K562 (cell line): ENCODE measurements around the gene ZNF629. TPM values are rescaled to one million over a fixed set of nuclear protein-coding genes. Genes with fewer than 3 reads are reported as not detected.

ENCODE experiments used
- ATAC-seq: fragments of 200-7000 bp; cut with Tn5 transposase; 3 replicates; pipeline ENCODE4 v1.9.1; 2020; ENCODE audit warnings: moderate library complexity
- BruUV-seq: library from RNA; stranded (reverse); fragments of 400-500 nt; replicated peaks from 2 replicates; lab custom pipeline; 2021; lab: Mats Ljungman, UMichigan
- CTCF ChIA-PET: fragments of 300-600 bp; formaldehyde crosslinking; extraction: SDS; loops from one replicate; lab custom pipeline; 2021; ENCODE audit warnings: low intra/inter-chr PET ratio; lab: Yijun Ruan, JAX
- POLR2A ChIA-PET: fragments of 300-600, 350-650 bp; sonication (Branson Sonifier 250); formaldehyde crosslinking; extraction: SDS; loops from one replicate; lab custom pipeline; 2021; ENCODE audit warnings: antibody characterized with exemption, inconsistent platforms; lab: Yijun Ruan, JAX
- DNase-seq, 4 experiments: peaks; one replicate each; pipeline versions ENCODE4 v3.0.0 to v3.0.0-alpha.2; 2011 to 2018; ENCODE audit warnings: low spot score in 3 of 4, mixed read lengths in 3 of 4; ENCODE audit errors: extremely low read depth in 1 of 4
- FAIRE-seq: peaks from 2 replicates; lab custom pipeline; 2011; peaks lifted over from hg19 to GRCh38; lab: Jason Lieb, UNC
- H2AFZ ChIP-seq: 2 replicates; pipeline ENCODE4 v1.6.0; 2011; ENCODE audit warnings: low read depth, low read length, control low read depth, inconsistent platforms
- H3K27ac ChIP-seq: fragments of 200-600 bp; 3 replicates; pipeline ENCODE4 v1.8.0; 2011; ENCODE audit warnings: low read depth, mild to moderate bottlenecking, control low read depth, inconsistent platforms, low read length, moderate library complexity, mixed read lengths; ENCODE audit errors: extremely low read depth
- H3K27me3 ChIP-seq, 2 experiments: fragments of 300-600 bp in 1 of 2; 2 replicates in 1 of 2; 3 replicates in 1 of 2; pipeline versions ENCODE4 v1.6.0 to v1.8.0; 2011; ENCODE audit warnings: inconsistent platforms in 2 of 2, low read length in 2 of 2, mild to moderate bottlenecking in 1 of 2, mixed read lengths in 1 of 2, moderate library complexity in 1 of 2; ENCODE audit not compliant: control insufficient read depth in 2 of 2, insufficient read depth in 2 of 2
- H3K36me3 ChIP-seq: fragments of 300-600 bp; 3 replicates; pipeline ENCODE4 v1.8.0; 2011; ENCODE audit warnings: mild to moderate bottlenecking, low read length, inconsistent platforms; ENCODE audit not compliant: control insufficient read depth, insufficient read depth
- H3K4me1 ChIP-seq, 2 experiments: fragments of 200-600 bp in 1 of 2; replicated peaks in 1 of 2; 2 replicates in 1 of 2; 3 replicates in 1 of 2; pipeline versions ENCODE4 v1.5.1 to v1.8.0; 2011; ENCODE audit warnings: inconsistent platforms in 2 of 2, low read length in 2 of 2, mild to moderate bottlenecking in 1 of 2, mixed read lengths in 1 of 2, moderate library complexity in 1 of 2; ENCODE audit not compliant: control insufficient read depth in 2 of 2, insufficient read depth in 2 of 2
- H3K4me2 ChIP-seq: 2 replicates; pipeline ENCODE4 v1.6.1; 2011; ENCODE audit warnings: low read length, control low read depth, inconsistent platforms, mixed read lengths; ENCODE audit not compliant: insufficient read depth
- H3K4me3 ChIP-seq: fragments of 200-600 bp; sonication (generic), shearing (Covaris generic); 2 replicates; pipeline ENCODE4 v1.5.1; 2016; ENCODE audit warnings: control low read depth, inconsistent platforms
- H3K79me2 ChIP-seq: fragments of 200-600 bp; 3 replicates; pipeline ENCODE4 v1.8.0; 2011; ENCODE audit warnings: low read length, inconsistent platforms; ENCODE audit not compliant: control insufficient read depth, insufficient read depth
- H3K9ac ChIP-seq, 2 experiments: 2 replicates each; pipeline versions ENCODE4 v1.6.0 to v1.6.1; 2011; ENCODE audit warnings: low read depth in 2 of 2, low read length in 2 of 2, control low read depth in 1 of 2, inconsistent platforms in 1 of 2, mild to moderate bottlenecking in 1 of 2, mixed read lengths in 1 of 2; ENCODE audit not compliant: insufficient read depth in 1 of 2
- H3K9me1 ChIP-seq: one replicate; pipeline ENCODE4 v1.6.0; 2011; ENCODE audit warnings: inconsistent platforms, mild to moderate bottlenecking, low read length, moderate library complexity; ENCODE audit not compliant: control insufficient read depth, insufficient read depth
- H3K9me3 ChIP-seq: replicated peaks from 2 replicates; pipeline ENCODE4 v1.5.1; 2011; ENCODE audit warnings: low read depth, low read length, inconsistent platforms; ENCODE audit not compliant: control insufficient read depth, insufficient read depth
- H4K20me1 ChIP-seq: replicated peaks from 2 replicates; pipeline ENCODE4 v1.6.1; 2011; ENCODE audit warnings: low read length, inconsistent platforms, mixed read lengths; ENCODE audit not compliant: control insufficient read depth, insufficient read depth
- MEF2A ChIP-seq: IDR thresholded peaks from 2 replicates; pipeline ENCODE4 v1.6.1; 2011; ENCODE audit warnings: low read depth, mild to moderate bottlenecking, low read length, moderate library complexity; ENCODE audit not compliant: control insufficient read depth
- POLR2G ChIP-seq: fragments of 200-400 bp; formaldehyde crosslinking; IDR thresholded peaks from 2 replicates; pipeline ENCODE4 v1.6.1; 2017; ENCODE audit warnings: low read depth, mild to moderate bottlenecking, antibody characterized with exemption, low read length, moderate library complexity
- ZNF785 ChIP-seq: fragments of 250-450 bp; sonication (Bioruptor Pico); IDR thresholded peaks from 2 replicates; pipeline ENCODE4 v1.4.0; 2020; ENCODE audit warnings: mild to moderate bottlenecking
- WGBS: fragments of 100-300 bp; shearing (Covaris generic); methylation state at CpG from one replicate; pipeline ENCODE4 v1.1.6; 2016; ENCODE audit warnings: low coverage, mixed read lengths; ENCODE audit not compliant: insufficient coverage; ENCODE audit errors: missing lambda C conversion rate; 5-methylcytosine and 5-hydroxymethylcytosine counted together
- in situ Hi-C: fragments of 300-500 bp; cut with MboI; formaldehyde crosslinking; loops from 4 replicates; pipeline ENCODE4 v1.15.0; 2018; ENCODE audit warnings: inconsistent platforms, mixed read lengths
- intact Hi-C: fragments of 100-400 bp; cut with micrococcal nuclease; formaldehyde crosslinking; loops from 2 replicates; pipeline ENCODE4 v1.14.2; 2022
- polyA plus RNA-seq, 8 experiments: library from polyadenylated mRNA; depleted of rRNA in 4 of 8; stranded (reverse) in 5 of 8; unstranded in 3 of 8; fragments of >200 nt; fragmentation: Nextera tagmentation in 2 of 8; fragmentation: Illumina TruSeq in 1 of 8; extraction: Ambion mirVana in 2 of 8; extraction: Trizol in 1 of 8; gene quantifications; 2 replicates each; pipeline versions ENCODE4 v1.2.1 to v1.2.3, GENCODE V29; 2011 to 2014; ENCODE audit warnings: inconsistent platforms in 1 of 8, missing spikeins in 1 of 8
- total RNA-seq, 7 experiments: library from RNA; depleted of rRNA in 6 of 7; stranded (reverse); fragments of >200 nt in 6 of 7; fragmentation: Illumina TruSeq in 2 of 7; extraction: Trizol in 2 of 7; gene quantifications; 2 replicates each; pipeline versions ENCODE4 v1.2.1 to v1.2.3, GENCODE V29; 2011 to 2021; ENCODE audit warnings: low replicate concordance in 1 of 7
- TF ChIP-seq, protein P1 (sequence below): fragments of 450-650 bp; IDR thresholded peaks from 2 replicates; pipeline ENCODE4 v1.6.1; 2016; ENCODE audit warnings: borderline replicate concordance

ZNF629 gene
- total and polyA plus RNA-seq, 9 of the 15 experiments (the other 6 are each of a cell fraction or from before 2014, with no cell fraction given), result 0.44 to 18.8 (median 7.4) TPM

- TF ChIP-seq MEF2A, result no peak
- TF ChIP-seq, protein P1, sequence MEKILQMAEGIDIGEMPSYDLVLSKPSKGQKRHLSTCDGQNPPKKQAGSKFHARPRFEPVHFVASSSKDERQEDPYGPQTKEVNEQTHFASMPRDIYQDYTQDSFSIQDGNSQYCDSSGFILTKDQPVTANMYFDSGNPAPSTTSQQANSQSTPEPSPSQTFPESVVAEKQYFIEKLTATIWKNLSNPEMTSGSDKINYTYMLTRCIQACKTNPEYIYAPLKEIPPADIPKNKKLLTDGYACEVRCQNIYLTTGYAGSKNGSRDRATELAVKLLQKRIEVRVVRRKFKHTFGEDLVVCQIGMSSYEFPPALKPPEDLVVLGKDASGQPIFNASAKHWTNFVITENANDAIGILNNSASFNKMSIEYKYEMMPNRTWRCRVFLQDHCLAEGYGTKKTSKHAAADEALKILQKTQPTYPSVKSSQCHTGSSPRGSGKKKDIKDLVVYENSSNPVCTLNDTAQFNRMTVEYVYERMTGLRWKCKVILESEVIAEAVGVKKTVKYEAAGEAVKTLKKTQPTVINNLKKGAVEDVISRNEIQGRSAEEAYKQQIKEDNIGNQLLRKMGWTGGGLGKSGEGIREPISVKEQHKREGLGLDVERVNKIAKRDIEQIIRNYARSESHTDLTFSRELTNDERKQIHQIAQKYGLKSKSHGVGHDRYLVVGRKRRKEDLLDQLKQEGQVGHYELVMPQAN, result no peak
Measured at GRCh38 chr16:30744183-30744582, 42.8 kb downstream of the ZNF629 start (continued).

GRCh38 chr16:30743716-30744115 lies 43.3 kb downstream of the ZNF629 start:
- BruUV-seq, result no TSS peak

More at GRCh38 chr16:30743716-30744115, 43.3 kb downstream of the ZNF629 start:
- ChIA-PET CTCF (no interaction called here), POLR2A (interaction anchor here (0.6 to 1.3 kb wide), 4 partner anchors 14 to 113 kb away, joined by 3 to 6 read pairs (median 4); no protein-coding TSS in a partner anchor)
- TF ChIP-seq ZNF785 (CRISPR knock-in tag), result no peak
- 0 out of 2 replicates have a peak, but pooled peaks have one; percentile 31 for TF ChIP-seq POLR2G
- H3K9me3 ChIP-seq, result no peaks in the 10 kb centered on the region
- no peak for DNase-seq
- no peaks in the 10 kb centered on the region for H3K27me3 ChIP-seq
- 92% methylated on average over 9 of the region's 11 CpGs for WGBS
- peaks cover 16 to 25% of the 10 kb centered on the region in 2 experiments; a peak in 4 of 5 replicates for H3K4me1 ChIP-seq
- intact Hi-C loops, result no loop called here
- H3K27ac ChIP-seq, result no peak overlapping the region
- H3K4me2 ChIP-seq, result no peak overlapping the region
- peak overlapping the region in 1 of 2 experiments; percentile 80; a peak in 2 of 4 replicates for H3K9ac ChIP-seq
- peaks cover 64% of the 10 kb centered on the region for H3K36me3 ChIP-seq
- H2AFZ ChIP-seq, result no peak overlapping the region
- no peaks in the 10 kb centered on the region for H4K20me1 ChIP-seq
- H3K79me2 ChIP-seq, result peaks cover 4% of the 10 kb centered on the region
- no peak for FAIRE-seq
- in situ Hi-C loops, result no loop called here
- no peak overlapping the region for H3K4me3 ChIP-seq
- peaks cover 5% of the 10 kb centered on the region for H3K9me1 ChIP-seq
- ATAC-seq, result no peak
